ENCODE results near the gene WDR5. TPM values are rescaled to one million over a fixed set of nuclear protein-coding genes. Genes with fewer than 3 reads are reported as not detected.

Gene WDR5
- total and polyA plus RNA-seq, 2 of the 13 experiments (the other 11 are each of a cell fraction or from before 2014, with no cell fraction given) = 34.3 TPM

DNA sequence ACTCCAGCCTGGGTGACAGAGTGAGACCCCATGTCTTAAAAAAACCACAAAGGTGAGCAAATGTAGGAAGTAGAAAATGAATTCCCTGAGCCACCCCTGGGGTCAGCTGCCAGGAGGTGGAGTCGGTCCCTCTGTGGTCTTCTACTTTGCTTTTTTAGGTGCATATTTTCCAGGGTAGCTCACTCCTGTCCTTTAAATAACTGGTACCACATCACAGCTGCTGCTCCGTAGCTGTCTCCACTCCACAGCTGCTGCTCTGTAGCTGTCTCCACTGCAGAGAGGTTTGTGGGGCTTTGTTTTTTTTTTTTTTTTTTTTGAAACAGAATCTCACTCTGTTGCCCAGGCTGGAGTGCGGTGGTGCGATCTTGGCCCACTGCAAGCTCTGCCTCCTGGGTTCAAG, 8.9 kb downstream of the WDR5 start:
- no TSS peak for BruUV-seq (replicated peaks)
- H3K4me2 ChIP-seq (ENCODE audit: low read depth, low read length) = no peak overlapping the region
- ATAC-seq = no peak
- FAIRE-seq = no peak
- no peaks in the 10 kb centered on the region for H3K9me3 ChIP-seq (ENCODE audit: low read length)
- CTCF ChIA-PET (ENCODE audit: low intra/inter-chr PET ratio, low total read pairs) = no interaction called here
- peaks cover 21% of the 10 kb centered on the region for H3K4me1 ChIP-seq (ENCODE audit: insufficient read depth, low read length)
- WGBS (ENCODE audit: low lambda C conversion rate) = 99% methylated on average over 4 of the region's 4 CpGs
- H3K4me3 ChIP-seq (replicated peaks in 1 of 3; ENCODE audit: insufficient read depth in 1 of 3, low read depth in 2 of 3, low read length in 3 of 3) = no peak overlapping the region
- H3K79me2 ChIP-seq (ENCODE audit: insufficient read depth, low read length) = peaks cover 11% of the 10 kb centered on the region
- intact Hi-C loops (cut with micrococcal nuclease; ENCODE audit: unreplicated experiment) (no loop called here), in situ Hi-C loops (cut with HindIII; ENCODE audit: extremely low pct_ligation_motif_present, low pct_unique_long_range_greater_than_20kb) (no loop called here)
- peaks cover 48 to 80% of the 10 kb centered on the region in 2 experiments for H3K36me3 ChIP-seq (replicated peaks in 1 of 2; ENCODE audit: control insufficient read depth in 1 of 2, insufficient read depth in 2 of 2, low read length in 2 of 2)
- H3K9ac ChIP-seq (ENCODE audit: insufficient read depth, low read depth, low read length) = no peak overlapping the region
- no peaks in the 10 kb centered on the region for H4K20me1 ChIP-seq (ENCODE audit: insufficient read depth, low read length)
- H2AFZ ChIP-seq (ENCODE audit: low read length) = no peak overlapping the region
- H3K27ac ChIP-seq (ENCODE audit: extremely low read length, insufficient read depth, low read length) = no peak overlapping the region
- POLR2A ChIA-PET = no interaction called here
- H3K27me3 ChIP-seq (ENCODE audit: control insufficient read depth in 1 of 2, insufficient read depth in 2 of 2, low read length in 2 of 2) = no peaks in the 10 kb centered on the region
- no peak for DNase-seq (ENCODE audit: low spot score)
- TF ChIP-seq SIX4 (CRISPR knock-in tag; IDR thresholded peaks at IDR 0.05) = no peak
- TF ChIP-seq, protein P1, sequence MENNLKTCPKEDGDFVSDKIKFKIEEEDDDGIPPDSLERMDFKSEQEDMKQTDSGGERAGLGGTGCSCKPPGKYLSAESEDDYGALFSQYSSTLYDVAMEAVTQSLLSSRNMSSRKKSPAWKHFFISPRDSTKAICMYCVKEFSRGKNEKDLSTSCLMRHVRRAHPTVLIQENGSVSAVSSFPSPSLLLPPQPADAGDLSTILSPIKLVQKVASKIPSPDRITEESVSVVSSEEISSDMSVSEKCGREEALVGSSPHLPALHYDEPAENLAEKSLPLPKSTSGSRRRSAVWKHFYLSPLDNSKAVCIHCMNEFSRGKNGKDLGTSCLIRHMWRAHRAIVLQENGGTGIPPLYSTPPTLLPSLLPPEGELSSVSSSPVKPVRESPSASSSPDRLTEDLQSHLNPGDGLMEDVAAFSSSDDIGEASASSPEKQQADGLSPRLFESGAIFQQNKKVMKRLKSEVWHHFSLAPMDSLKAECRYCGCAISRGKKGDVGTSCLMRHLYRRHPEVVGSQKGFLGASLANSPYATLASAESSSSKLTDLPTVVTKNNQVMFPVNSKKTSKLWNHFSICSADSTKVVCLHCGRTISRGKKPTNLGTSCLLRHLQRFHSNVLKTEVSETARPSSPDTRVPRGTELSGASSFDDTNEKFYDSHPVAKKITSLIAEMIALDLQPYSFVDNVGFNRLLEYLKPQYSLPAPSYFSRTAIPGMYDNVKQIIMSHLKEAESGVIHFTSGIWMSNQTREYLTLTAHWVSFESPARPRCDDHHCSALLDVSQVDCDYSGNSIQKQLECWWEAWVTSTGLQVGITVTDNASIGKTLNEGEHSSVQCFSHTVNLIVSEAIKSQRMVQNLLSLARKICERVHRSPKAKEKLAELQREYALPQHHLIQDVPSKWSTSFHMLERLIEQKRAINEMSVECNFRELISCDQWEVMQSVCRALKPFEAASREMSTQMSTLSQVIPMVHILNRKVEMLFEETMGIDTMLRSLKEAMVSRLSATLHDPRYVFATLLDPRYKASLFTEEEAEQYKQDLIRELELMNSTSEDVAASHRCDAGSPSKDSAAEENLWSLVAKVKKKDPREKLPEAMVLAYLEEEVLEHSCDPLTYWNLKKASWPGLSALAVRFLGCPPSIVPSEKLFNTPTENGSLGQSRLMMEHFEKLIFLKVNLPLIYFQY (CRISPR knock-in tag; IDR thresholded peaks at IDR 0.05; ENCODE audit: borderline replicate concordance) = no peak
- no peak for TF ChIP-seq ZNF230 (CRISPR knock-in tag; IDR thresholded peaks at IDR 0.05)
- TF ChIP-seq ZBTB7A (CRISPR knock-in tag; IDR thresholded peaks at IDR 0.05) = no peak
- TF ChIP-seq ZFP1 (CRISPR knock-in tag; IDR thresholded peaks at IDR 0.05) = no peak
- TF ChIP-seq, protein P2, sequence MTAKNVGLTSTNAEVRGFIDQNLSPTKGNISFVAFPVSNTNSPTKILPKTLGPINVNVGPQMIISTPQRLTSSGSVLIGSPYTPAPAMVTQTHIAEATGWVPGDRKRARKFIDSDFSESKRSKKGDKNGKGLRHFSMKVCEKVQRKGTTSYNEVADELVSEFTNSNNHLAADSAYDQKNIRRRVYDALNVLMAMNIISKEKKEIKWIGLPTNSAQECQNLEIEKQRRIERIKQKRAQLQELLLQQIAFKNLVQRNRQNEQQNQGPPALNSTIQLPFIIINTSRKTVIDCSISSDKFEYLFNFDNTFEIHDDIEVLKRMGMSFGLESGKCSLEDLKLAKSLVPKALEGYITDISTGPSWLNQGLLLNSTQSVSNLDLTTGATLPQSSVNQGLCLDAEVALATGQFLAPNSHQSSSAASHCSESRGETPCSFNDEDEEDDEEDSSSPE (CRISPR knock-in tag; IDR thresholded peaks at IDR 0.05) = no peak
- no peak for TF ChIP-seq ZNF317 (CRISPR knock-in tag; IDR thresholded peaks at IDR 0.05)
- no peak for TF ChIP-seq PHF21A (CRISPR knock-in tag; IDR thresholded peaks at IDR 0.05)
- no peak for TF ChIP-seq ISX (CRISPR knock-in tag; conservative IDR thresholded peaks at IDR 0.05)
- TF ChIP-seq, protein P3, sequence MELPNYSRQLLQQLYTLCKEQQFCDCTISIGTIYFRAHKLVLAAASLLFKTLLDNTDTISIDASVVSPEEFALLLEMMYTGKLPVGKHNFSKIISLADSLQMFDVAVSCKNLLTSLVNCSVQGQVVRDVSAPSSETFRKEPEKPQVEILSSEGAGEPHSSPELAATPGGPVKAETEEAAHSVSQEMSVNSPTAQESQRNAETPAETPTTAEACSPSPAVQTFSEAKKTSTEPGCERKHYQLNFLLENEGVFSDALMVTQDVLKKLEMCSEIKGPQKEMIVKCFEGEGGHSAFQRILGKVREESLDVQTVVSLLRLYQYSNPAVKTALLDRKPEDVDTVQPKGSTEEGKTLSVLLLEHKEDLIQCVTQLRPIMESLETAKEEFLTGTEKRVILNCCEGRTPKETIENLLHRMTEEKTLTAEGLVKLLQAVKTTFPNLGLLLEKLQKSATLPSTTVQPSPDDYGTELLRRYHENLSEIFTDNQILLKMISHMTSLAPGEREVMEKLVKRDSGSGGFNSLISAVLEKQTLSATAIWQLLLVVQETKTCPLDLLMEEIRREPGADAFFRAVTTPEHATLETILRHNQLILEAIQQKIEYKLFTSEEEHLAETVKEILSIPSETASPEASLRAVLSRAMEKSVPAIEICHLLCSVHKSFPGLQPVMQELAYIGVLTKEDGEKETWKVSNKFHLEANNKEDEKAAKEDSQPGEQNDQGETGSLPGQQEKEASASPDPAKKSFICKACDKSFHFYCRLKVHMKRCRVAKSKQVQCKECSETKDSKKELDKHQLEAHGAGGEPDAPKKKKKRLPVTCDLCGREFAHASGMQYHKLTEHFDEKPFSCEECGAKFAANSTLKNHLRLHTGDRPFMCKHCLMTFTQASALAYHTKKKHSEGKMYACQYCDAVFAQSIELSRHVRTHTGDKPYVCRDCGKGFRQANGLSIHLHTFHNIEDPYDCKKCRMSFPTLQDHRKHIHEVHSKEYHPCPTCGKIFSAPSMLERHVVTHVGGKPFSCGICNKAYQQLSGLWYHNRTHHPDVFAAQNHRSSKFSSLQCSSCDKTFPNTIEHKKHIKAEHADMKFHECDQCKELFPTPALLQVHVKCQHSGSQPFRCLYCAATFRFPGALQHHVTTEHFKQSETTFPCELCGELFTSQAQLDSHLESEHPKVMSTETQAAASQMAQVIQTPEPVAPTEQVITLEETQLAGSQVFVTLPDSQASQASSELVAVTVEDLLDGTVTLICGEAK (IDR thresholded peaks at IDR 0.05) = no peak
- TF ChIP-seq, protein P3 (CRISPR knock-in tag; IDR thresholded peaks at IDR 0.05) = no peak
- no peak for TF ChIP-seq ERF (CRISPR knock-in tag; IDR thresholded peaks at IDR 0.05)
- no peak for TF ChIP-seq ZSCAN21 (CRISPR knock-in tag; IDR thresholded peaks at IDR 0.05; ENCODE audit: borderline replicate concordance)
